Gastroesophageal sphincter (tissue), 3 donors: ENCODE results near the gene PRKAG2.

Source experiments
- POLR2A ChIP-seq, 2 donors: fragments of 450-650 bp; IDR thresholded peaks; one replicate each; pipeline ENCODE4 v1.6.1; 2017; ENCODE audit warnings: antibody characterized with exemption in 2 of 2, mild to moderate bottlenecking in 2 of 2, moderate library complexity in 1 of 2
- TF ChIP-seq, protein P1 (sequence below), 4 experiments: fragments of 200-600 bp in 2 of 4; fragments of 450-650 bp in 2 of 4; sonication (generic) in 1 of 4; IDR thresholded peaks; one replicate each; pipeline ENCODE4 v1.5.1; 2017 to 2019; ENCODE audit warnings: antibody characterized with exemption in 4 of 4, mild to moderate bottlenecking in 2 of 4, moderate library complexity in 2 of 4

GRCh38 chr7:151784853-151785680 lies 91.8 kb downstream of the PRKAG2 start:
- TF ChIP-seq POLR2A (IDR thresholded peaks at IDR 0.05): no peak
- TF ChIP-seq, protein P1, sequence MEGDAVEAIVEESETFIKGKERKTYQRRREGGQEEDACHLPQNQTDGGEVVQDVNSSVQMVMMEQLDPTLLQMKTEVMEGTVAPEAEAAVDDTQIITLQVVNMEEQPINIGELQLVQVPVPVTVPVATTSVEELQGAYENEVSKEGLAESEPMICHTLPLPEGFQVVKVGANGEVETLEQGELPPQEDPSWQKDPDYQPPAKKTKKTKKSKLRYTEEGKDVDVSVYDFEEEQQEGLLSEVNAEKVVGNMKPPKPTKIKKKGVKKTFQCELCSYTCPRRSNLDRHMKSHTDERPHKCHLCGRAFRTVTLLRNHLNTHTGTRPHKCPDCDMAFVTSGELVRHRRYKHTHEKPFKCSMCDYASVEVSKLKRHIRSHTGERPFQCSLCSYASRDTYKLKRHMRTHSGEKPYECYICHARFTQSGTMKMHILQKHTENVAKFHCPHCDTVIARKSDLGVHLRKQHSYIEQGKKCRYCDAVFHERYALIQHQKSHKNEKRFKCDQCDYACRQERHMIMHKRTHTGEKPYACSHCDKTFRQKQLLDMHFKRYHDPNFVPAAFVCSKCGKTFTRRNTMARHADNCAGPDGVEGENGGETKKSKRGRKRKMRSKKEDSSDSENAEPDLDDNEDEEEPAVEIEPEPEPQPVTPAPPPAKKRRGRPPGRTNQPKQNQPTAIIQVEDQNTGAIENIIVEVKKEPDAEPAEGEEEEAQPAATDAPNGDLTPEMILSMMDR (IDR thresholded peaks at IDR 0.05): no peak
